C4-2B (cell line): ENCODE results near the gene SULT2B1.
A peak's percentile ranks its signal among the peaks of the same experiment; 100 is the strongest.

Experiments used
- H3K27ac ChIP-seq: fragments of 450-650 bp; 2 replicates; pipeline ENCODE4 v1.5.1; 2017
- ZFX ChIP-seq: fragments of 450-650 bp; IDR thresholded peaks from 2 replicates; pipeline ENCODE4 v1.6.1; 2017
- TF ChIP-seq, protein P1 (sequence below): fragments of 450-650 bp; conservative IDR thresholded peaks from 2 replicates; pipeline ENCODE4 v1.5.1; 2017; ENCODE audit warnings: mild to moderate bottlenecking

Gene SULT2B1

DNA sequence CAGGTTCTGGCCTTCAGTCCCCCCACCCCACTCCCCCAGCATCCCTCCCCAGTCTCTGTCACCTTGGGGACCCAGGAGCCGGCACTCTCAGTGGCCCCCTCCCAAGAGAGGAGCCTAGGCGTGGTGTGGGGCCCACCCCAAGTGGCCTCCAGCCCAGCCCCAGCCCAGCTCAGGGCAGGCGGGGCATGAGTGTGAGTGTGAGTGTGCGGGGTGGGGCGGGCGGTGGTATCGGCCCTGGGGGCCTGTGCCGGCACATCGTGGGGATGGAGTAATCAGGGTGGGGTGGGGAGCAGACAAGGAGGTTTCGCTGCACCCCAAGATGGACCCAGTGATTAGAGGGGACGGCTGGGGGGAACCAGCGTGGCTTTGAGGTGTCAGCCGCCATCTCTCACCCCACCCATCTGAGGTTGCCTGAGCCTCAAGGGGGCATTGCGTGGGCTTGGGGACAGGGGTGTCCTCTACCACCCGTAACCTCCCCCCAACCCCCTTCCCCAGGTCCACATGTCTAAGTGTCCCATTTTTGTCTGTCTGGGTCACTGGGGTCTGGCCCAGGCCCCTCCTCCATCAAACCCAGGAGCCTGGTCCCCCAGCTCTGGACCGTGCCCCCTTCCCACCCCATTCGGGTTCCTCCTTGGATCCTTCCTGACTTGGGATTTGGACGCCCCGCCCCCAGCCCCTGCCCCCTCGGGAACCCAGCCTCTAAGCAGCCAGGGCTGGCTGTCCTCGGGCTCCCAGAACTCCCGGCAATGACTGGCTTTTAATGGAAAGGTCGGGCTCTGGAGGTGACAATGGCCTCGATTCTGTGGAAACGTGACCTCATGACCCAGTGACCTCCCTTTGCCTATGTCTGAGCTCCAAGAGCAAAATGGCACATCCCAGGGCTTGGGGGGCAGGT, 6.9 kb upstream of the SULT2B1 start:
- no peak overlapping the region for H3K27ac ChIP-seq

DNA sequence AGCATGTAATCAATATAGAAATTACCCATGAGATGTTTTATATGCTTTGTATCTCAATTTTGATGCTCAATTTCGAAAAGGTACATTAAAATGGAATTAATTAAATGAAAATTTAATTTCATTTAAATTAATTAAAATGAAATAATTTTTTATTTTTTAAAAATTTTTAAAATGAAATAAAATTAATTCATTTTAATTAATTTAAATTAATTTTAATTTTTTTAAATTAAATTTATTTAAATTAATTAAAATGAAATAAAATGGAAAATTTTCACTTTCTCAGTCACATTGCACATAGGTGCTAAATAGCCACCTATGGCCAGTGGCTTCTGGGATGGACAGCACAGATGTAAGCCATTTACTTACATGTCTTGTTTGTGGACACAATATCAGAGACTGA, 4.2 kb upstream of the SULT2B1 start:
- no peak for TF ChIP-seq ZFX
- no peak overlapping the region for H3K27ac ChIP-seq

More for the DNA sequence above, 6.9 kb upstream of the SULT2B1 start:
- TF ChIP-seq ZFX, result no peak
- TF ChIP-seq, protein P1, sequence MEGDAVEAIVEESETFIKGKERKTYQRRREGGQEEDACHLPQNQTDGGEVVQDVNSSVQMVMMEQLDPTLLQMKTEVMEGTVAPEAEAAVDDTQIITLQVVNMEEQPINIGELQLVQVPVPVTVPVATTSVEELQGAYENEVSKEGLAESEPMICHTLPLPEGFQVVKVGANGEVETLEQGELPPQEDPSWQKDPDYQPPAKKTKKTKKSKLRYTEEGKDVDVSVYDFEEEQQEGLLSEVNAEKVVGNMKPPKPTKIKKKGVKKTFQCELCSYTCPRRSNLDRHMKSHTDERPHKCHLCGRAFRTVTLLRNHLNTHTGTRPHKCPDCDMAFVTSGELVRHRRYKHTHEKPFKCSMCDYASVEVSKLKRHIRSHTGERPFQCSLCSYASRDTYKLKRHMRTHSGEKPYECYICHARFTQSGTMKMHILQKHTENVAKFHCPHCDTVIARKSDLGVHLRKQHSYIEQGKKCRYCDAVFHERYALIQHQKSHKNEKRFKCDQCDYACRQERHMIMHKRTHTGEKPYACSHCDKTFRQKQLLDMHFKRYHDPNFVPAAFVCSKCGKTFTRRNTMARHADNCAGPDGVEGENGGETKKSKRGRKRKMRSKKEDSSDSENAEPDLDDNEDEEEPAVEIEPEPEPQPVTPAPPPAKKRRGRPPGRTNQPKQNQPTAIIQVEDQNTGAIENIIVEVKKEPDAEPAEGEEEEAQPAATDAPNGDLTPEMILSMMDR, result no peak

DNA sequence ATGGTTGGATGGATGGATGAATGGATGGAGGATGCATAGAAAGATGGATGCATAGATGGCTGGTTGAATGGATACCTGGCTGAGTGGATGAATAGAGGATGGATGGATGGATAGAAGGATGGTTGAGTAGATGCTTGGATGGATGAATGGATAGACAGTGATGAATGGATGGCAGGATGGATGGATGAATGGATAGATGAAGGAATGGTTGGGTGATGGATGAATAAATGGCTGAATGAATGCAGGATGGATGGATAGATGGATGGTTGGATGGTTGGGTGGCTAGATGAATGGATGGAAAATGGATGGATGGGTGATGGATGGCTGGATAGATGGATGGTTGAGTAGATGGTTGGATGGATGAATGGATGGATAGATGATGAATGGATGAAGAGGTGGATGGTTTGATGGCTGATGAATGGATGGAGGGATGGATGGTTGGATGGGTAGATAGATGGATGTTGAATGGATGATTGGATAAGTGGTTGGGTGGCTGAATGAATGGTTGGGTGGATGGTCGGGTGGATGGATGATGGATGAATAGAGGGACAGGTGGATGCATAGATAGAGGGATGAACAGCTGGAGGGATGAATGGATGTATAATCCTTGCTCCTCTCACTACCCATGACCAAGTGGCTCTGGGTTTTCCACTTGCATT, 3.6 kb upstream of the SULT2B1 start:
- TF ChIP-seq ZFX, result no peak
- TF ChIP-seq, protein P1, result no peak
- no peak overlapping the region for H3K27ac ChIP-seq

DNA sequence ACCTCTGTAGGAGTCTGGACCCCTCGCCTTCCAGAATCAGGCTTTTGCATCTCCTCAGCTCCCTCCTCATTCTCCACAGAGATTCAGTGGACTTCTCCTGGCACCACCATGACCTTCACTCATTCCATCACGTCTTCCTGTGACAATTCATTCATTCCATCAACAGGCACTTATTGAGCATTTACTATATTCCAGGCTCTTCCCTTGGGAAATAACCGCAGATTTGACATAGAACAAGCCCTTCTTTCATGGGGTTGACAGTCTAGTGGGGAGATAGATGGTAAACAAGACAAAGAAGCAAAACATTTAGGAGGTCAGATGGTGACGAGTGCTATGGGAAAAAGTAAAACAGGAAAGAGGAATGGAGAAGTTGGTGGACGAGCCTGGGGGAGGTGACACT, 2.6 kb upstream of the SULT2B1 start:
- H3K27ac ChIP-seq, result no peak overlapping the region
- TF ChIP-seq, protein P1, result no peak
- no peak for TF ChIP-seq ZFX

DNA sequence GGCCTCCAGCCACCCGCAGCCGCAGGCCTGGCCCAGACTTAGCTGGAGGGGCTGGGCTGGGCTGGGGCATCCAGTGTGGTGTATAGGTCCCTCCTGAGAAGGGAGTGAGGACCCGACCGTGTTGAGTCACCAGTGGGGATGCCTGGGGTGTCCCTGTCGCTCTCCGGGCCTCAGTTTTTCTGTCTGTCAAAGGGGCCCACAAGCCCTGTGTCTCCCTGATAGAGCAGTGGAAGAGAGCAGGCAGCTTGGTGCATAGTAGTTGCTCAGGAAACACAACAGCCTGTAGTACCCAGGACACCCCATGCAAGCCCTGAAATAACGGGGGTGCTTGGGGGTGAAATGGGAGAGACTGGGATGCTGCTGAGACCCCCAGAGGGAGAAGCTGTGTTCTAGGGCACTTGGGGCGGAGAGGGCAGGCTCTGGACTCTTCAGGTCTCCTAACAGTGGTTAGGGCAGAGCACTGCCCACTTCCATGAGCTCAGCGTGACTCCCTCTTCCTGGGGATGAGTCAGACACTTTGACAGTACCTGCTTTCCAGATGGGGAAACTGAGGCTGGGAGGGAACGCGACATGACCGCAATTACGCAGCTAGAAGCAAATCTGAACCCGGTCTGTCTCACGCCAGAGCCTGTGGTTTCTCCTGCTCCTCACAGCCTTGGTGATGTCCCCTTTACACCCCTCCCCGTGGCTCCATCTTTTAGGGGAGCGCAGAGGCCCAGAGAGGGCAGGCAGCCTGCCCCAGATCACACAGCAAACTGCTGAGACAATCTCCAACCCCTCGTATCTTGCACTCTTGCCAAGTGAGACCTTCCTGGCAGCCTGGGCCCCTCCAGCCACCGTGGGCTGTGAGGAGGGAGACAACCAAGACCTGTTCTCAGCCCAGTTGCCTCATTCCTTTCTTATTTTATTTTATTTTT, 692 bp downstream of the SULT2B1 start:
- no peak for TF ChIP-seq ZFX
- TF ChIP-seq, protein P1, result no peak
- peak overlapping the region; percentile 65 for H3K27ac ChIP-seq

DNA sequence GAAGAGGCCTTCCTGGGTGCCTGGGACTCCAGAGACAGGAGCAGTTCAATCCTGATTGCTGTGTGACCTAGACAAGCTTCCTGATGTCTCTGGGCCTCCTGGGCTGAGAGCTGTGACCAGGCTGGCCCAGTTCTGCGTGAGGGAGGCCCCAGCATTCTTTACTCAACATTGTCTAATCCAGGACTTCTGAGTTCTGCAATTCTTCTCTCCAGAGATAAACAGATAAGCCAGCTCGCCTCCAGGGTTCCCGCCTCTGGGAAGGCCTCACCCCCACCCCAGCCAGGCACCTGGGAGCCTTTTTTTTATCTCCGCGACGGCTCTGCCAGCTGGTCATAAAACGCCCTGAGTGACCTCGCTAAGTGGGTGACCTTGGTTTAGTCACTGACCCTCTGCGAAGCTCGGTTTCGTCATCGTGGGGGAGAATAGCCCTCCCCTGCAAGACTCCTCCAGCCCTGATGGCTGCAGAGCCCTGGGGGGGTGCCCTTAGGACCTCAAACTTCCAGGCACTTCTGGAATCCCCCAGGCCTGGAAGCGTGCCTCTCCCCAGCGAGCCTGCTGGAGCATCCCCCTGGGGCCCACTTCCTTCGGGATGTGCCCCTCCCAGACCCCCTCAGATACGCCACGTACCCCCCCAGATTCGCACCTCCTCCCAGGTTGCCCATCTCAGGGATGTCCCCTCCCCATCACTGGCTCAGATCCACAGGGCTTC, 1.9 kb downstream of the SULT2B1 start:
- TF ChIP-seq ZFX, result no peak
- TF ChIP-seq, protein P1, result no peak

More for the DNA sequence above, 1.9 kb downstream of the SULT2B1 start:
- peak overlapping the region; percentile 65 for H3K27ac ChIP-seq
